ENCODE results near the gene ANKRD45.
"Not testable (repeated sequence)": the region's sequence is repeated elsewhere in the genome, so short reads cannot be mapped to it uniquely, and the experiment has no call there.

DNA sequence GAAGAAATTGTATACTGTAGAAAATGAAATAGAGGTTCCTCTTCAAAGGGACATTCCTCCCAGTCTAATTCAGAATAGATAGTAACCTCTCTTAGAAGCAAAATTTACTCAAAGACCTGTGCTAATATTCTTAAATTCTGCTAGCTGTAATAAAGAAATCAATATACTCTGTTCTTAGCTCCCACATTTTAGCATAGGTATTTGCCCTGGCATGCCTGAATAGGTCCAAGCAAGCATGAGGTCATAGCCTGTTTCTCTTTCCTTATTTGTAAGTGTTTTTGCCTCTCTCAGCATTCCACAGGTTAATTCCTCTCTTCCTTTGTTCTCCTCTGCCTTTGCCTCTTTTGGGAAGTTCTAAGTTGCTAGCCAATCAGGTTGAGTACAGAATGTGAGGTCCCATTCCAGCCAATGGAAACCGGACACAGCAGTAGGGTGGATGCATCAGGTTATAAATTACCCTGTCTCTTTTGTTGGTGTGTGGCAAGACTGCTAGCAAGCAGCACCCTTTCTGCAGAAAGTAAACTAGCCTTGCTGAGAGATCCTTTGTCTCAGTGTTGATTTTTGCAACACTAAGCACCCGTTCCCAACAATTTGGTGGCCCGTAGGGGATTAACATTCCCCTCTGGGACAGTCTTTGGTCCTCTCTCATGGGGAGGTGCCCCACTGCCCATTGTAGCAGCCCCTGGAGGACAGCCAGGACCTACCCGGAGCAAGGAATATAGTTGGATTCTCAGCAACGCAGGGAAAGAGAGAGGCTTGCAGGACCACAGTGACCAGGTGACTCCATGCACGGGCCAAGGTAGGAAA lies 32.2 kb downstream of the ANKRD45 start:
- TF ChIP-seq, protein P1, sequence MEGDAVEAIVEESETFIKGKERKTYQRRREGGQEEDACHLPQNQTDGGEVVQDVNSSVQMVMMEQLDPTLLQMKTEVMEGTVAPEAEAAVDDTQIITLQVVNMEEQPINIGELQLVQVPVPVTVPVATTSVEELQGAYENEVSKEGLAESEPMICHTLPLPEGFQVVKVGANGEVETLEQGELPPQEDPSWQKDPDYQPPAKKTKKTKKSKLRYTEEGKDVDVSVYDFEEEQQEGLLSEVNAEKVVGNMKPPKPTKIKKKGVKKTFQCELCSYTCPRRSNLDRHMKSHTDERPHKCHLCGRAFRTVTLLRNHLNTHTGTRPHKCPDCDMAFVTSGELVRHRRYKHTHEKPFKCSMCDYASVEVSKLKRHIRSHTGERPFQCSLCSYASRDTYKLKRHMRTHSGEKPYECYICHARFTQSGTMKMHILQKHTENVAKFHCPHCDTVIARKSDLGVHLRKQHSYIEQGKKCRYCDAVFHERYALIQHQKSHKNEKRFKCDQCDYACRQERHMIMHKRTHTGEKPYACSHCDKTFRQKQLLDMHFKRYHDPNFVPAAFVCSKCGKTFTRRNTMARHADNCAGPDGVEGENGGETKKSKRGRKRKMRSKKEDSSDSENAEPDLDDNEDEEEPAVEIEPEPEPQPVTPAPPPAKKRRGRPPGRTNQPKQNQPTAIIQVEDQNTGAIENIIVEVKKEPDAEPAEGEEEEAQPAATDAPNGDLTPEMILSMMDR (IDR thresholded peaks at IDR 0.05) = not testable (repeated sequence)
- TF ChIP-seq SIN3A (IDR thresholded peaks at IDR 0.05; ENCODE audit: borderline replicate concordance, insufficient read depth, low read depth, low read length) = not testable (repeated sequence)
